Uterus (tissue), 4 donors: ENCODE data around the gene TUBB. TPM values are rescaled to one million over a fixed set of nuclear protein-coding genes. Genes with fewer than 3 reads are reported as not detected.
A peak's percentile ranks its signal among the peaks of the same experiment; 100 is the strongest.
"Not testable (repeated sequence)": the region's sequence is repeated elsewhere in the genome, so short reads cannot be mapped to it uniquely, and the experiment has no call there.

Experiments
- DNase-seq, 2 donors: peaks; one replicate each; pipeline ENCODE4 v3.0.0-alpha.2; 2019 to 2020
- H3K27ac ChIP-seq, 2 donors: fragments of 200-600 bp; sonication (generic); 1 replicate in 1 of 2; 2 replicates in 1 of 2; pipeline ENCODE4 v1.5.1; 2016 to 2018
- H3K27me3 ChIP-seq, 2 donors: fragments of 200-600 bp; sonication (generic); one replicate each; pipeline ENCODE4 v1.5.1; 2018 to 2019; ENCODE audit warnings: control low read depth in 1 of 2
- H3K36me3 ChIP-seq, 2 donors: fragments of 200-600 bp; sonication (generic); one replicate each; pipeline ENCODE4 v1.5.1; 2019; ENCODE audit warnings: control low read depth in 1 of 2
- H3K4me1 ChIP-seq, 2 donors: fragments of 200-600 bp; sonication (generic); one replicate each; pipeline ENCODE4 v1.5.1; 2018 to 2019; ENCODE audit warnings: control low read depth in 1 of 2
- H3K4me3 ChIP-seq, 2 donors: fragments of 200-600 bp; sonication (generic); 1 replicate in 1 of 2; 2 replicates in 1 of 2; pipeline ENCODE4 v1.5.1; 2018 to 2019; ENCODE audit warnings: mild to moderate bottlenecking in 1 of 2
- H3K9me3 ChIP-seq, 2 donors: fragments of 200-600 bp; sonication (generic); one replicate each; pipeline ENCODE4 v1.5.1; 2019; ENCODE audit warnings: control low read depth in 1 of 2
- CTCF ChIP-seq, 4 experiments: fragments of 200-600 bp in 2 of 4; fragments of 450-650 bp in 2 of 4; sonication (generic) in 2 of 4; IDR thresholded peaks; one replicate each; pipeline ENCODE4 v1.5.1; 2016 to 2019; ENCODE audit warnings: antibody characterized with exemption in 4 of 4, mild to moderate bottlenecking in 2 of 4, moderate library complexity in 1 of 4
- POLR2A ChIP-seq, 2 donors: fragments of 450-650 bp; IDR thresholded peaks; one replicate each; pipeline ENCODE4 v1.6.1; 2016; ENCODE audit warnings: antibody characterized with exemption in 2 of 2, mild to moderate bottlenecking in 1 of 2, moderate library complexity in 1 of 2
- intact Hi-C: fragments of 100-400 bp; cut with DNase I; formaldehyde crosslinking; loops from one replicate; pipeline ENCODE4 v1.15.1; 2023; ENCODE audit warnings: low total_unique reads
- total RNA-seq, 4 donors: library from RNA; depleted of rRNA in 3 of 4; stranded (reverse); fragments of >200 nt in 3 of 4; gene quantifications; one replicate each; pipeline versions ENCODE4 v1.1.0 to v1.2.4, GENCODE V29; 2014 to 2023
- donor health status: DM: yes; HTN: yes; CAD: no.

Gene TUBB
- total RNA-seq, 4 donors from 2014 or later, result 130 to 426 (median 290) TPM

GRCh38 chr6:30752157-30752927 is 32.2 kb downstream of the TUBB start:
- TF ChIP-seq CTCF (IDR thresholded peaks at IDR 0.05) (no peak), POLR2A (IDR thresholded peaks at IDR 0.05) (no peak)
- peak overlapping the region; percentile 79 to 80 for H3K27ac ChIP-seq
- no peaks in the 10 kb centered on the region for H3K9me3 ChIP-seq
- intact Hi-C loops, result no loop called here
- H3K4me3 ChIP-seq, result no peak overlapping the region
- no peaks in the 10 kb centered on the region for H3K36me3 ChIP-seq
- H3K27me3 ChIP-seq, result no peaks in the 10 kb centered on the region
- H3K4me1 ChIP-seq, result peaks cover 0 to 6% of the 10 kb centered on the region in 2 donors
- DNase-seq, result peak; percentile 95 to 96

- Histone ChIP-seq H3K27me3 (no peaks in the 10 kb centered on the region), H3K9me3 (no peaks in the 10 kb centered on the region), H3K36me3 (no peaks in the 10 kb centered on the region), H3K4me1 (peaks cover 0 to 6% of the 10 kb centered on the region in 2 donors), H3K27ac (no peak overlapping the region), H3K4me3 (no peak overlapping the region)
- TF ChIP-seq CTCF (IDR thresholded peaks at IDR 0.05), result no peak
- no peak for TF ChIP-seq POLR2A (IDR thresholded peaks at IDR 0.05)
- intact Hi-C loops, result no loop called here
- no peak for DNase-seq
Measured at GRCh38 chr6:30754631-30755030, 34.5 kb downstream of the TUBB start.

GRCh38 chr6:30756405-30757003 is 36.4 kb downstream of the TUBB start:
- not testable (repeated sequence) for DNase-seq

GRCh38 chr6:30757261-30757904 is 37.2 kb downstream of the TUBB start:
- Histone ChIP-seq H3K4me3 (no peak overlapping the region), H3K27me3 (no peaks in the 10 kb centered on the region), H3K27ac (no peak overlapping the region), H3K4me1 (no peaks in the 10 kb centered on the region), H3K36me3 (no peaks in the 10 kb centered on the region), H3K9me3 (no peaks in the 10 kb centered on the region)
- no peak for DNase-seq
- intact Hi-C loops, result no loop called here
- no peak for TF ChIP-seq CTCF (IDR thresholded peaks at IDR 0.05)
- TF ChIP-seq POLR2A (IDR thresholded peaks at IDR 0.05), result no peak

More at GRCh38 chr6:30756405-30757003, 36.4 kb downstream of the TUBB start:
- H3K4me1 ChIP-seq, H3K4me3 ChIP-seq, intact Hi-C loops, H3K27me3 ChIP-seq, H3K9me3 ChIP-seq, H3K36me3 ChIP-seq, H3K27ac ChIP-seq: not testable (repeated sequence)

GRCh38 chr6:30759575-30760239 is 39.6 kb downstream of the TUBB start:
- intact Hi-C loops, result no loop called here
- Histone ChIP-seq H3K4me3 (no peak overlapping the region), H3K36me3 (no peaks in the 10 kb centered on the region), H3K27me3 (no peaks in the 10 kb centered on the region), H3K9me3 (no peaks in the 10 kb centered on the region), H3K4me1 (no peaks in the 10 kb centered on the region), H3K27ac (no peak overlapping the region)
- no peak for DNase-seq
- TF ChIP-seq POLR2A (IDR thresholded peaks at IDR 0.05), result no peak
- TF ChIP-seq CTCF (IDR thresholded peaks at IDR 0.05), result no peak
